ENCODE results near the gene RXRA. TPM values are rescaled to one million over a fixed set of nuclear protein-coding genes. Genes with fewer than 3 reads are reported as not detected.

RXRA gene
- total RNA-seq, 1 donor: 26.4 TPM

- no peaks in the 10 kb centered on the region for H3K9me3 ChIP-seq (ENCODE audit: low read depth, low read length)
- no peaks in the 10 kb centered on the region for H3K4me1 ChIP-seq (ENCODE audit: insufficient read depth, low read length)
- no peaks in the 10 kb centered on the region for H4K20me1 ChIP-seq (ENCODE audit: insufficient read depth, low read length)
- DNase-seq (ENCODE audit: insufficient read length, low spot score, missing footprints): peak; percentile 75
- no peaks in the 10 kb centered on the region for H3K79me2 ChIP-seq (ENCODE audit: insufficient read depth, low read length)
- no peak for TF ChIP-seq CTCF (IDR thresholded peaks at IDR 0.05; ENCODE audit: extremely low read depth, low read depth, low read length)
- no peak overlapping the region for H3K4me3 ChIP-seq (ENCODE audit: insufficient read depth, low read length)
- H3K4me2 ChIP-seq (ENCODE audit: insufficient read depth, low read length): no peak overlapping the region
- H2AFZ ChIP-seq (ENCODE audit: low read length): no peak overlapping the region
- H3K27ac ChIP-seq (ENCODE audit: low read depth, low read length): no peak overlapping the region
- H3K36me3 ChIP-seq (ENCODE audit: insufficient read depth, low read length): no peaks in the 10 kb centered on the region
- H3K27me3 ChIP-seq (ENCODE audit: insufficient read depth, low read length): peaks cover 4% of the 10 kb centered on the region
Observed at GRCh38 chr9:134287591-134288491, 38.4 kb upstream of the RXRA start.

GRCh38 chr9:134288746-134289145, 37.5 kb upstream of the RXRA start:
- no peaks in the 10 kb centered on the region for H3K36me3 ChIP-seq (ENCODE audit: insufficient read depth, low read length)
- H3K4me3 ChIP-seq (ENCODE audit: insufficient read depth, low read length): no peak overlapping the region
- no peaks in the 10 kb centered on the region for H3K9me3 ChIP-seq (ENCODE audit: low read depth, low read length)
- no peak overlapping the region for H3K27ac ChIP-seq (ENCODE audit: low read depth, low read length)
- H2AFZ ChIP-seq (ENCODE audit: low read length): no peak overlapping the region
- H3K79me2 ChIP-seq (ENCODE audit: insufficient read depth, low read length): no peaks in the 10 kb centered on the region
- no peaks in the 10 kb centered on the region for H3K4me1 ChIP-seq (ENCODE audit: insufficient read depth, low read length)
- peak; percentile 36 for DNase-seq (ENCODE audit: insufficient read length, low spot score, missing footprints)
- H4K20me1 ChIP-seq (ENCODE audit: insufficient read depth, low read length): no peaks in the 10 kb centered on the region
- H3K27me3 ChIP-seq (ENCODE audit: insufficient read depth, low read length): peaks cover 4% of the 10 kb centered on the region
- no peak for TF ChIP-seq CTCF (IDR thresholded peaks at IDR 0.05; ENCODE audit: extremely low read depth, low read depth, low read length)
- H3K4me2 ChIP-seq (ENCODE audit: insufficient read depth, low read length): no peak overlapping the region

- TF ChIP-seq CTCF (IDR thresholded peaks at IDR 0.05; ENCODE audit: extremely low read depth, low read depth, low read length): no peak
- H2AFZ ChIP-seq (ENCODE audit: low read length): no peak overlapping the region
Observed at GRCh38 chr9:134289241-134289875, 36.9 kb upstream of the RXRA start.

More at GRCh38 chr9:134289241-134289875, 36.9 kb upstream of the RXRA start:
- Histone ChIP-seq H3K36me3 (ENCODE audit: insufficient read depth, low read length) (no peaks in the 10 kb centered on the region), H4K20me1 (ENCODE audit: insufficient read depth, low read length) (no peaks in the 10 kb centered on the region), H3K27me3 (ENCODE audit: insufficient read depth, low read length) (peaks cover 4% of the 10 kb centered on the region), H3K4me2 (ENCODE audit: insufficient read depth, low read length) (no peak overlapping the region), H3K9me3 (ENCODE audit: low read depth, low read length) (no peaks in the 10 kb centered on the region), H3K79me2 (ENCODE audit: insufficient read depth, low read length) (no peaks in the 10 kb centered on the region), H3K27ac (ENCODE audit: low read depth, low read length) (no peak overlapping the region), H3K4me1 (ENCODE audit: insufficient read depth, low read length) (no peaks in the 10 kb centered on the region), H3K4me3 (ENCODE audit: insufficient read depth, low read length) (no peak overlapping the region)
- peak; percentile 65 for DNase-seq (ENCODE audit: insufficient read length, low spot score, missing footprints)
